CD14-positive monocyte (primary cell): Measurements from ENCODE around the gene WDFY4. TPM values are rescaled to one million over a fixed set of nuclear protein-coding genes. Genes with fewer than 3 reads are reported as not detected.
A peak's percentile ranks its signal among the peaks of the same experiment; 100 is the strongest.

Experiments
- DNase-seq, 3 donors: peaks; one replicate each; pipeline ENCODE4 v3.0.0-alpha.2; 2011 to 2022
- H2AFZ ChIP-seq: 2 replicates; pipeline ENCODE4 v1.6.0; 2012; ENCODE audit warnings: mild to moderate bottlenecking, low read depth, low read length, inconsistent platforms; ENCODE audit not compliant: insufficient read depth, poor library complexity, severe bottlenecking
- H3K27ac ChIP-seq, 2 donors: 1 replicate in 1 of 2; 2 replicates in 1 of 2; pipeline ENCODE4 v1.5.1; 2012 to 2013; ENCODE audit warnings: low read length in 2 of 2, control low read depth in 1 of 2, inconsistent platforms in 1 of 2, low read depth in 1 of 2, mild to moderate bottlenecking in 1 of 2
- H3K27me3 ChIP-seq, 2 donors: one replicate each; pipeline versions ENCODE4 v1.6.0 to v1.6.1; 2011 to 2013; ENCODE audit warnings: low read length in 2 of 2; ENCODE audit not compliant: control insufficient read depth in 2 of 2, insufficient read depth in 2 of 2
- H3K36me3 ChIP-seq, 2 donors: replicated peaks in 1 of 2; 1 replicate in 1 of 2; 2 replicates in 1 of 2; pipeline versions ENCODE4 v1.5.1 to v1.6.1; 2012 to 2013; ENCODE audit warnings: low read length in 2 of 2, control low read depth in 1 of 2, inconsistent platforms in 1 of 2, mild to moderate bottlenecking in 1 of 2; ENCODE audit not compliant: insufficient read depth in 2 of 2, control insufficient read depth in 1 of 2
- H3K4me1 ChIP-seq, 2 donors: 1 replicate in 1 of 2; 2 replicates in 1 of 2; pipeline versions ENCODE4 v1.5.1 to v1.6.1; 2012 to 2013; ENCODE audit warnings: low read length in 2 of 2, control low read depth in 1 of 2, inconsistent platforms in 1 of 2, mild to moderate bottlenecking in 1 of 2, moderate library complexity in 1 of 2; ENCODE audit not compliant: insufficient read depth in 2 of 2, control insufficient read depth in 1 of 2
- H3K4me2 ChIP-seq: replicated peaks from 2 replicates; pipeline ENCODE3; 2012; ENCODE audit warnings: low read length, moderate library complexity, mild to moderate bottlenecking; ENCODE audit not compliant: poor library complexity, severe bottlenecking; ENCODE audit errors: extremely low read depth
- H3K4me3 ChIP-seq, 3 experiments: fragments of 200-600 bp in 1 of 3; sonication (generic) in 1 of 3; replicated peaks in 1 of 3; 1 replicate in 2 of 3; 2 replicates in 1 of 3; pipeline ENCODE4 v1.5.1; 2011 to 2013; ENCODE audit warnings: low read length in 3 of 3, mild to moderate bottlenecking in 3 of 3, control low read depth in 2 of 3, low read depth in 2 of 3, inconsistent platforms in 1 of 3, moderate library complexity in 1 of 3
- H3K79me2 ChIP-seq: 2 replicates; pipeline ENCODE4 v1.6.0; 2012; ENCODE audit warnings: mild to moderate bottlenecking, control low read depth, inconsistent platforms, low read length, moderate library complexity; ENCODE audit not compliant: insufficient read depth
- H3K9ac ChIP-seq: 2 replicates; pipeline ENCODE4 v1.6.0; 2017; ENCODE audit warnings: low read length, mild to moderate bottlenecking; ENCODE audit not compliant: insufficient read depth, poor library complexity, severe bottlenecking
- H3K9me3 ChIP-seq, 2 donors: replicated peaks in 1 of 2; 1 replicate in 1 of 2; 2 replicates in 1 of 2; pipeline versions ENCODE4 v1.5.1 to v1.6.1; 2012 to 2013; ENCODE audit warnings: low read length in 2 of 2, control low read depth in 1 of 2; ENCODE audit not compliant: control insufficient read depth in 1 of 2, insufficient read depth in 1 of 2
- H4K20me1 ChIP-seq: 2 replicates; pipeline ENCODE4 v1.6.0; 2012; ENCODE audit warnings: mild to moderate bottlenecking, low read length, control low read depth, moderate library complexity; ENCODE audit not compliant: insufficient read depth
- H3K27ac Mint-ChIP-seq, 7 donors: one replicate each; pipeline ENCODE4 v1.8.0; 2020; ENCODE audit warnings: mild to moderate bottlenecking in 7 of 7, mixed read lengths in 7 of 7, moderate library complexity in 6 of 7, inconsistent platforms in 2 of 7
- H3K27me3 Mint-ChIP-seq, 3 donors: one replicate each; pipeline ENCODE4 v1.8.0; 2021 to 2022; ENCODE audit warnings: low read depth in 3 of 3, mild to moderate bottlenecking in 3 of 3, mixed read lengths in 3 of 3, moderate library complexity in 3 of 3, inconsistent platforms in 1 of 3
- H3K36me3 Mint-ChIP-seq, 2 donors: one replicate each; pipeline ENCODE4 v1.8.0; 2020; ENCODE audit warnings: mixed read lengths in 2 of 2, inconsistent platforms in 1 of 2, mild to moderate bottlenecking in 1 of 2
- H3K4me1 Mint-ChIP-seq: one replicate; pipeline ENCODE4 v1.8.0; 2020; ENCODE audit warnings: mild to moderate bottlenecking, mixed read lengths
- H3K4me3 Mint-ChIP-seq, 2 donors: one replicate each; pipeline ENCODE4 v1.8.0; 2020; ENCODE audit warnings: mild to moderate bottlenecking in 2 of 2, mixed read lengths in 2 of 2, moderate library complexity in 1 of 2
- H3K9me3 Mint-ChIP-seq, 7 donors: one replicate each; pipeline ENCODE4 v1.8.0; 2020 to 2022; ENCODE audit warnings: mixed read lengths in 7 of 7, mild to moderate bottlenecking in 6 of 7, moderate library complexity in 6 of 7, inconsistent platforms in 2 of 7
- WGBS: methylation state at CpG from one replicate; pipeline ENCODE4 v1.1.5; 2013; ENCODE audit warnings: missing lambda C conversion rate; ENCODE audit not compliant: insufficient coverage; 5-methylcytosine and 5-hydroxymethylcytosine counted together
- intact Hi-C, 2 donors: fragments of 100-400 bp; cut with micrococcal nuclease; formaldehyde crosslinking; loops; one replicate each; pipeline versions ENCODE4 v1.15.0 to v1.15.1; 2023
- polyA plus RNA-seq, 3 donors: library from polyadenylated mRNA; depleted of rRNA in 1 of 3; unstranded in 2 of 3; stranded (reverse) in 1 of 3; fragments of 300-500 nt in 2 of 3; fragments of >200 nt in 1 of 3; fragmentation: Illumina TruSeq in 2 of 3; gene quantifications; 1 replicate in 2 of 3; 2 replicates in 1 of 3; pipeline ENCODE4 v1.2.3, GENCODE V29; 2012 to 2021
- TF ChIP-seq, protein P1 (sequence below): fragments of 200-600 bp; IDR thresholded peaks from one replicate; pipeline ENCODE4 v1.8.0; 2022; ENCODE audit warnings: antibody characterized with exemption, mild to moderate bottlenecking

Gene WDFY4
- polyA plus RNA-seq, 3 donors = 7.5 to 36.1 (median 9.8) TPM

DNA sequence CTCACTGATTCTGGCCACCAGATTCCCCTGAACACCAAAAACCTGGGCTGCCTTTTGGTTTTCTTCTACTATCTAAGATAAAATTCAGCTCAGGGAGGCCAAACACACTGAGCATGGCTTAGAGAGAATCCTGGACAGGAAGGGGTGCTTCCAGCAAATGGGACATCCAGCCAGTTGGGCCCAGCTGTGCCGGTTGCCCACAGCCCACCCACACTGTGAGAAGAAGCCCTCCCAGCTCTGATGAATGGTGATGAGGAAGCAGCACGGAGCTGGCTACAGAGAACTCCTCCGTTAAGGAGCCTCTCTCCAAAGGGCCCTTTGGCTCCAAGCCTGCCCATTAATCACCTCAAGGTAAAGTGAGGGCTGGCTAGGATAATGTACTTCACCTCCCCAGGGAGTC, 239.1 kb downstream of the WDFY4 start:
- no peak for DNase-seq
- Histone ChIP-seq H3K4me3 (no peak overlapping the region), H3K27me3 (no peaks in the 10 kb centered on the region), H3K79me2 (no peaks in the 10 kb centered on the region), H3K9ac (no peak overlapping the region), H3K36me3 (peaks cover 0 to 32% of the 10 kb centered on the region in 2 donors), H3K4me2 (no peak overlapping the region), H3K4me1 (no peaks in the 10 kb centered on the region), H2AFZ (no peak overlapping the region), H3K9me3 (no peaks in the 10 kb centered on the region), H4K20me1 (no peaks in the 10 kb centered on the region), H3K27ac (no peak overlapping the region)
- WGBS = no CpG with 5 or more reads among the region's 3 CpGs
- no peaks in the 10 kb centered on the region for H3K9me3 Mint-ChIP-seq
- no peak overlapping the region for H3K27ac Mint-ChIP-seq
- peaks cover 20 to 27% of the 10 kb centered on the region in 2 donors for H3K36me3 Mint-ChIP-seq
- H3K4me1 Mint-ChIP-seq = no peaks in the 10 kb centered on the region
- intact Hi-C loops = no loop called here
- no peaks in the 10 kb centered on the region for H3K27me3 Mint-ChIP-seq
- TF ChIP-seq, protein P1, sequence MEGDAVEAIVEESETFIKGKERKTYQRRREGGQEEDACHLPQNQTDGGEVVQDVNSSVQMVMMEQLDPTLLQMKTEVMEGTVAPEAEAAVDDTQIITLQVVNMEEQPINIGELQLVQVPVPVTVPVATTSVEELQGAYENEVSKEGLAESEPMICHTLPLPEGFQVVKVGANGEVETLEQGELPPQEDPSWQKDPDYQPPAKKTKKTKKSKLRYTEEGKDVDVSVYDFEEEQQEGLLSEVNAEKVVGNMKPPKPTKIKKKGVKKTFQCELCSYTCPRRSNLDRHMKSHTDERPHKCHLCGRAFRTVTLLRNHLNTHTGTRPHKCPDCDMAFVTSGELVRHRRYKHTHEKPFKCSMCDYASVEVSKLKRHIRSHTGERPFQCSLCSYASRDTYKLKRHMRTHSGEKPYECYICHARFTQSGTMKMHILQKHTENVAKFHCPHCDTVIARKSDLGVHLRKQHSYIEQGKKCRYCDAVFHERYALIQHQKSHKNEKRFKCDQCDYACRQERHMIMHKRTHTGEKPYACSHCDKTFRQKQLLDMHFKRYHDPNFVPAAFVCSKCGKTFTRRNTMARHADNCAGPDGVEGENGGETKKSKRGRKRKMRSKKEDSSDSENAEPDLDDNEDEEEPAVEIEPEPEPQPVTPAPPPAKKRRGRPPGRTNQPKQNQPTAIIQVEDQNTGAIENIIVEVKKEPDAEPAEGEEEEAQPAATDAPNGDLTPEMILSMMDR = no peak
- no peak overlapping the region for H3K4me3 Mint-ChIP-seq

DNA sequence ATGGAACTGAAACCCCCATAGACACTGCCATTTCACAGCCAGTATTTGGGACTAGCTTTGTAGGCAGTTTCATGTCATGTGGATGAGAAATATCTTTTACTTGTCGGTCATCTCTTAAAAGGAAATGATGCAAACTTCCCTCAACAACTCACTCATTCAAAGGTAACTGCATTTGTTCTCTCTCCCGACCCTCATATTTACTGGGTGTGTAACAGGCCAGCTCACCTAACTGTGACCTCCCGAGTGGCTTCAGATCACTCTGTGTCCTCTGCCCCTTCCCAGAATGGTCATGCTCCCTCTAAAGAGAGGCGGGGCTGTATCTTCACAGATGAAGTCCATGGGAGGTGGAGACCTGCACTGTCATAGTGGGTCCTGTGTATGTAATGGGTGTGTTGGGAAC, 240.3 kb downstream of the WDFY4 start:
- Histone ChIP-seq H4K20me1 (no peaks in the 10 kb centered on the region), H3K36me3 (peaks cover 0 to 29% of the 10 kb centered on the region in 2 donors), H3K9ac (no peak overlapping the region), H2AFZ (no peak overlapping the region), H3K79me2 (no peaks in the 10 kb centered on the region), H3K4me3 (no peak overlapping the region), H3K4me1 (no peaks in the 10 kb centered on the region), H3K9me3 (no peaks in the 10 kb centered on the region), H3K27ac (no peak overlapping the region), H3K27me3 (no peaks in the 10 kb centered on the region), H3K4me2 (no peak overlapping the region)
- intact Hi-C loops = no loop called here
- H3K27me3 Mint-ChIP-seq = peaks cover 0 to 2% (median 2%) of the 10 kb centered on the region in 3 donors
- WGBS = 100% methylated on average over 1 of the region's 4 CpGs
- H3K36me3 Mint-ChIP-seq = peaks cover 26 to 27% of the 10 kb centered on the region in 2 donors
- H3K27ac Mint-ChIP-seq = peak overlapping the region in 1 of 7 donors; percentile 10
- no peak overlapping the region for H3K4me3 Mint-ChIP-seq
- TF ChIP-seq, protein P1 = no peak
- H3K4me1 Mint-ChIP-seq = no peaks in the 10 kb centered on the region
- H3K9me3 Mint-ChIP-seq = no peaks in the 10 kb centered on the region
- DNase-seq = no peak
